ENCODE measurements around the gene TEX11.

GRCh38 chrX:70485466-70485865, 423.0 kb downstream of the TEX11 start:
- no peak for TF ChIP-seq POLR2A (IDR thresholded peaks at IDR 0.05)
- TF ChIP-seq, protein P1, sequence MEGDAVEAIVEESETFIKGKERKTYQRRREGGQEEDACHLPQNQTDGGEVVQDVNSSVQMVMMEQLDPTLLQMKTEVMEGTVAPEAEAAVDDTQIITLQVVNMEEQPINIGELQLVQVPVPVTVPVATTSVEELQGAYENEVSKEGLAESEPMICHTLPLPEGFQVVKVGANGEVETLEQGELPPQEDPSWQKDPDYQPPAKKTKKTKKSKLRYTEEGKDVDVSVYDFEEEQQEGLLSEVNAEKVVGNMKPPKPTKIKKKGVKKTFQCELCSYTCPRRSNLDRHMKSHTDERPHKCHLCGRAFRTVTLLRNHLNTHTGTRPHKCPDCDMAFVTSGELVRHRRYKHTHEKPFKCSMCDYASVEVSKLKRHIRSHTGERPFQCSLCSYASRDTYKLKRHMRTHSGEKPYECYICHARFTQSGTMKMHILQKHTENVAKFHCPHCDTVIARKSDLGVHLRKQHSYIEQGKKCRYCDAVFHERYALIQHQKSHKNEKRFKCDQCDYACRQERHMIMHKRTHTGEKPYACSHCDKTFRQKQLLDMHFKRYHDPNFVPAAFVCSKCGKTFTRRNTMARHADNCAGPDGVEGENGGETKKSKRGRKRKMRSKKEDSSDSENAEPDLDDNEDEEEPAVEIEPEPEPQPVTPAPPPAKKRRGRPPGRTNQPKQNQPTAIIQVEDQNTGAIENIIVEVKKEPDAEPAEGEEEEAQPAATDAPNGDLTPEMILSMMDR (IDR thresholded peaks at IDR 0.05) = no peak
- TF ChIP-seq POLR2AphosphoS5 (IDR thresholded peaks at IDR 0.05; ENCODE audit: insufficient read depth in 1 of 2, low read depth in 1 of 2) = no peak

Data from vagina (tissue), 2 donors.